Measurements from ENCODE around the gene INF2. TPM values are rescaled to one million over a fixed set of nuclear protein-coding genes. Genes with fewer than 3 reads are reported as not detected.

Gene INF2
- total and polyA plus RNA-seq, 9 of the 15 experiments (the other 6 are each of a cell fraction or from before 2014, with no cell fraction given), result 0.56 to 31.3 (median 7.8) TPM

DNA sequence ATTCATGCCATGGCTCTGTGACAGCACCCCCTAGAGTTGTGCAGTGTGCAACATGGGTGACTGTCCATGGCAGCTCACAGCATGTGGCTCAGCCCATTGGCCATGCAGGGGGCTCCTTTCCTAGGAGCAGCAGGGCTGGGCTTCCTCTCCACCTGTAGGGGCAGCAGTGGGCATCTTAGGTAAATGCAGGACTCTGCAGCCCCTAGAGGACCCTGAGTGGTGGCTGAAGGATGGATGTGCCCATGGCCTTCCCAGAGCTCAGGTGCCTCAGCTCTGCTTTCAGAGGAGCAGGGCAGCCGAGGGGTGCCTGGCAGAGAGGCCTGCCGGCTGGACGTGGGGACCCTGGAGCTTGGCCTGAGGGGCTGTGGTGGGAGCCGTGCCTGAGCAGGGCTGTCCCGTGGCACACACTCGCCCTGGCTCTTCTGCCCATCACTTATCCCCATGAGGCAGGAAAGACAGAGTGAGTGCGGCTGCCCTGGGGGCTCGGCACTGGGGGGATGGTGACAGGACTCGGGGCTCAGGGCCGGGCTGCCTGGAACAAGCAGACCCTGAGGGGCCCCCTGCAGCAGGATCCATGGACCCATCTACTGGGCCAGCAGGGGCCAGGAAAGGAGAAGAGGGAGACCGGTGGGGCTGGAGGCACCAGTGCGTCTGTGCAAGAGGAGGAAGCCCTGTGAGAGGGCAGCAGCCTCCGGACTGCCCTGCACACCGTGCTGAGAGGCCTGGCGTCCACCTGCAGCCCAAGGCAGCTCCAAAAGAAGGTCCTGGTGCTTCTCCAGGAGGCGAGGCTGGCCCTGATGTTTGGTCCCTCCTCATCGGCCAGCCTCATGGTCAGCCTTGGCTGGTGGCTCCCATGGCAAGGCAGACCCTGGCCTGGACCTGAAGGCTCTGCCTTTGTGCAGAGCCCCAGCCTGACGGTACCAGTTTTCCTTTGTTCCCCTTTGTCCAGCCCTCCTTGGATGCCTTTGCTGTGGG, 42.2 kb downstream of the INF2 start (continued):
- TF ChIP-seq, protein P1, sequence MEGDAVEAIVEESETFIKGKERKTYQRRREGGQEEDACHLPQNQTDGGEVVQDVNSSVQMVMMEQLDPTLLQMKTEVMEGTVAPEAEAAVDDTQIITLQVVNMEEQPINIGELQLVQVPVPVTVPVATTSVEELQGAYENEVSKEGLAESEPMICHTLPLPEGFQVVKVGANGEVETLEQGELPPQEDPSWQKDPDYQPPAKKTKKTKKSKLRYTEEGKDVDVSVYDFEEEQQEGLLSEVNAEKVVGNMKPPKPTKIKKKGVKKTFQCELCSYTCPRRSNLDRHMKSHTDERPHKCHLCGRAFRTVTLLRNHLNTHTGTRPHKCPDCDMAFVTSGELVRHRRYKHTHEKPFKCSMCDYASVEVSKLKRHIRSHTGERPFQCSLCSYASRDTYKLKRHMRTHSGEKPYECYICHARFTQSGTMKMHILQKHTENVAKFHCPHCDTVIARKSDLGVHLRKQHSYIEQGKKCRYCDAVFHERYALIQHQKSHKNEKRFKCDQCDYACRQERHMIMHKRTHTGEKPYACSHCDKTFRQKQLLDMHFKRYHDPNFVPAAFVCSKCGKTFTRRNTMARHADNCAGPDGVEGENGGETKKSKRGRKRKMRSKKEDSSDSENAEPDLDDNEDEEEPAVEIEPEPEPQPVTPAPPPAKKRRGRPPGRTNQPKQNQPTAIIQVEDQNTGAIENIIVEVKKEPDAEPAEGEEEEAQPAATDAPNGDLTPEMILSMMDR (IDR thresholded peaks at IDR 0.05 in 2 of 3, conservative IDR thresholded peaks at IDR 0.05 in 1 of 3; ENCODE audit: insufficient read depth in 2 of 3, low read depth in 1 of 3, low read length in 3 of 3), result peak; percentile 64 to 96 (median 66)
- TF ChIP-seq CBX3 (IDR thresholded peaks at IDR 0.05; ENCODE audit: borderline replicate concordance in 1 of 2, low read length in 2 of 2), result 0 out of 3 replicates have a peak, but pooled peaks of 1 of the 2 experiments have one; percentile 23
- TF ChIP-seq YY1 (IDR thresholded peaks at IDR 0.05; ENCODE audit: borderline replicate concordance in 1 of 3, control insufficient read depth in 1 of 3, extremely low read depth in 1 of 3, insufficient read depth in 3 of 3, insufficient read length in 1 of 3, insufficient replicate concordance in 2 of 3, low read depth in 1 of 3, low read length in 2 of 3), result peak in 1 of 3 experiments; percentile 27

DNA sequence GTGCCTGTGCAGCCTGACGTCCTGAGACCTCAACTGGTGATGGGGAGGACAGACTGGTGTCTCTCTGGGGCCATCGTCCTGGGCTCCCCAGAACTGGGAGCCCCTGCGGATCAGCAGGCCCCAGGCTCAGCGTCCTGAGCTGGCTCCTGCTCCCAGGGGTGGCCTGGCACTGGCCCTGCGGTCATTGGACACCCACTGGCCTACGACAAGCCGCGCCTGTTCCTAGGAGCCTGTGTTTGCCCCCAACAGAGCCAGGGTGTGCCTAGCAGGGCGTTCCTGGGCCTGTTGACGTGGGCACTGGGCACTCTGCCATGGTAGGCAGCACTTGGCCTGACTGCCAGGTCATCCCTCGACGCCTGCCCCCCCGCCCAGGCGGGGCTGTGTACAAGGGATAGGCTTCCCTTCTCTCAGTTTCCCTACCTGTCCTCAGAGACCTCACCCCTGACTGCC, 43.0 kb downstream of the INF2 start:
- CTCF ChIA-PET (ENCODE audit: low intra/inter-chr PET ratio), result no interaction called here

More for the DNA sequence above, 43.0 kb downstream of the INF2 start:
- H3K79me2 ChIP-seq (ENCODE audit: control insufficient read depth, insufficient read depth, low read length), result peaks cover 3% of the 10 kb centered on the region; the same call in 1 of the 3 replicates
- H3K9me1 ChIP-seq (ENCODE audit: control insufficient read depth, insufficient read depth, low read length), result peaks cover 4% of the 10 kb centered on the region
- no peaks in the 10 kb centered on the region for H3K36me3 ChIP-seq (ENCODE audit: control insufficient read depth, insufficient read depth, low read length)
- no peaks in the 10 kb centered on the region; the same call in 1 of the 2 replicates for H4K20me1 ChIP-seq (replicated peaks; ENCODE audit: control insufficient read depth, insufficient read depth, low read length)
- POLR2A ChIA-PET, result interaction anchor here (1.1 kb wide), 1 partner anchor 20 kb away, joined by 3 read pairs; the partner anchor contains the start of gene SIVA1
- intact Hi-C loops (cut with micrococcal nuclease) (no loop called here), in situ Hi-C loops (cut with MboI) (no loop called here)
- BruUV-seq (replicated peaks), result no TSS peak
- no peak overlapping the region for H3K4me2 ChIP-seq (ENCODE audit: insufficient read depth, low read length)
- TF ChIP-seq KAT2B (IDR thresholded peaks at IDR 0.05; ENCODE audit: low read depth, low read length) (no peak), POLR2AphosphoS2 (IDR thresholded peaks at IDR 0.05; ENCODE audit: low read length) (no peak), BDP1 (IDR thresholded peaks at IDR 0.05; ENCODE audit: insufficient read depth, insufficient read length) (no peak), NR3C1 (CRISPR knock-in tag; IDR thresholded peaks at IDR 0.05) (no peak), KDM1A (IDR thresholded peaks at IDR 0.05) (no peak), DLX4 (CRISPR knock-in tag; IDR thresholded peaks at IDR 0.05) (no peak)
- ATAC-seq, result no peak
- H3K9me3 ChIP-seq (replicated peaks; ENCODE audit: control insufficient read depth, insufficient read depth, low read depth, low read length), result no peaks in the 10 kb centered on the region
- FAIRE-seq, result no peak
- DNase-seq (ENCODE audit: extremely low read depth in 1 of 4, low spot score in 3 of 4), result no peak
- no peak overlapping the region for H3K4me3 ChIP-seq
- H3K27ac ChIP-seq (ENCODE audit: extremely low read depth, low read depth, low read length), result no peak overlapping the region
- H2AFZ ChIP-seq (ENCODE audit: low read depth, low read length), result no peak overlapping the region
- peaks cover 9 to 80% of the 10 kb centered on the region in 2 experiments for H3K4me1 ChIP-seq (replicated peaks in 1 of 2; ENCODE audit: control insufficient read depth in 2 of 2, insufficient read depth in 2 of 2, low read length in 2 of 2)
- H3K27me3 ChIP-seq (ENCODE audit: control insufficient read depth in 2 of 2, insufficient read depth in 2 of 2, low read length in 2 of 2), result no peaks in the 10 kb centered on the region
- WGBS (ENCODE audit: insufficient coverage, low coverage, missing lambda C conversion rate), result 58% methylated on average over 8 of the region's 14 CpGs
- H3K9ac ChIP-seq (ENCODE audit: insufficient read depth in 1 of 2, low read depth in 2 of 2, low read length in 2 of 2), result peak overlapping the region in 1 of 2 experiments; percentile 45; a peak in 2 of 4 replicates

Data from K562 (cell line).